GM23338 (cell line): Measurements from ENCODE around the gene SLC48A1. TPM values are rescaled to one million over a fixed set of nuclear protein-coding genes. Genes with fewer than 3 reads are reported as not detected.

Experiments
- ATAC-seq: fragments of 200-7000 bp; cut with Tn5 transposase; 3 replicates; pipeline ENCODE4 v1.9.1; 2020
- DNase-seq: peaks from one replicate; pipeline ENCODE4 v3.0.0-alpha.2; 2015; ENCODE audit warnings: low spot score
- H2AFZ ChIP-seq: fragments of 200-600 bp; sonication (generic); 2 replicates; pipeline ENCODE4 v1.8.0; 2016; ENCODE audit warnings: antibody characterized with exemption, mild to moderate bottlenecking, moderate library complexity
- H3F3A ChIP-seq: fragments of 200-600 bp; sonication (generic); replicated peaks from 2 replicates; pipeline ENCODE4 v1.8.0; 2017; ENCODE audit warnings: antibody characterized with exemption, mixed run types, low read depth
- H3K27ac ChIP-seq: fragments of 200-600 bp; sonication (generic); 2 replicates; pipeline ENCODE4 v1.6.1; 2016; ENCODE audit warnings: low read depth
- H3K27me3 ChIP-seq: fragments of 200-600 bp; sonication (generic); 2 replicates; pipeline ENCODE4 v1.8.0; 2016; ENCODE audit warnings: mild to moderate bottlenecking, mixed run types, moderate library complexity; ENCODE audit not compliant: insufficient read depth
- H3K36me3 ChIP-seq: fragments of 200-600 bp; sonication (generic); 2 replicates; pipeline ENCODE4 v1.8.0; 2016; ENCODE audit warnings: mild to moderate bottlenecking; ENCODE audit not compliant: insufficient read depth
- H3K4me1 ChIP-seq: fragments of 200-600 bp; sonication (generic); 2 replicates; pipeline ENCODE4 v1.8.0; 2016; ENCODE audit warnings: mild to moderate bottlenecking, moderate library complexity; ENCODE audit not compliant: insufficient read depth
- H3K4me2 ChIP-seq: fragments of 200-600 bp; sonication (generic); 2 replicates; pipeline ENCODE4 v1.7.1; 2017; ENCODE audit warnings: mixed run types
- H3K4me3 ChIP-seq: fragments of 200-600 bp; sonication (generic); 2 replicates; pipeline ENCODE4 v1.6.1; 2016; ENCODE audit warnings: mixed run types
- H3K79me2 ChIP-seq: fragments of 200-600 bp; sonication (generic); replicated peaks from 2 replicates; pipeline ENCODE4 v1.8.0; 2017; ENCODE audit warnings: mild to moderate bottlenecking; ENCODE audit not compliant: insufficient read depth
- H3K9me2 ChIP-seq: fragments of 200-600 bp; sonication (generic); 2 replicates; pipeline ENCODE4 v1.8.0; 2017; ENCODE audit not compliant: insufficient read depth
- H4K20me1 ChIP-seq: fragments of 200-600 bp; sonication (generic); replicated peaks from 2 replicates; pipeline ENCODE4 v1.8.0; 2017; ENCODE audit warnings: mild to moderate bottlenecking; ENCODE audit not compliant: insufficient read depth
- H3K27ac Mint-ChIP-seq: 2 replicates; pipeline ENCODE4 v1.8.0; 2020; ENCODE audit warnings: inconsistent platforms, mild to moderate bottlenecking, moderate library complexity, mixed read lengths
- H3K27me3 Mint-ChIP-seq: 3 replicates; pipeline ENCODE4 v1.8.0; 2022; ENCODE audit warnings: low read depth, mild to moderate bottlenecking, moderate library complexity, mixed read lengths, inconsistent platforms; ENCODE audit not compliant: insufficient read depth, poor library complexity
- H3K36me3 Mint-ChIP-seq: 3 replicates; pipeline ENCODE4 v1.8.0; 2021; ENCODE audit warnings: low read depth, mild to moderate bottlenecking, inconsistent platforms, moderate library complexity, mixed read lengths
- H3K4me1 Mint-ChIP-seq: 3 replicates; pipeline ENCODE4 v1.8.0; 2020; ENCODE audit warnings: mild to moderate bottlenecking, inconsistent platforms, mixed read lengths
- H3K4me3 Mint-ChIP-seq: 3 replicates; pipeline ENCODE4 v1.8.0; 2021; ENCODE audit warnings: moderate library complexity, mild to moderate bottlenecking, inconsistent platforms, mixed read lengths
- H3K9me3 Mint-ChIP-seq: 3 replicates; pipeline ENCODE4 v1.8.0; 2020; ENCODE audit warnings: moderate library complexity, mild to moderate bottlenecking, inconsistent platforms, mixed read lengths
- CREB1 ChIP-seq: fragments of 250-450 bp; sonication (Bioruptor Pico); IDR thresholded peaks from 2 replicates; pipeline ENCODE4 v1.5.0; 2020; ENCODE audit warnings: low read depth, mild to moderate bottlenecking, moderate library complexity
- CTCF ChIP-seq, 2 experiments: fragments of 200-600 bp in 1 of 2; sonication (generic) in 1 of 2; conservative IDR thresholded peaks; 2 replicates each; pipeline versions ENCODE4 v1.5.1 to v1.6.1; 2016 to 2017; ENCODE audit warnings: antibody characterized with exemption in 2 of 2, low read depth in 2 of 2, mild to moderate bottlenecking in 2 of 2, moderate library complexity in 1 of 2
- ETS1 ChIP-seq: IDR thresholded peaks from 2 replicates; pipeline ENCODE4 v1.6.1; 2016; ENCODE audit warnings: antibody characterized with exemption
- EZH2 ChIP-seq: fragments of 200-600 bp; sonication (generic); IDR thresholded peaks from one replicate; pipeline ENCODE4 v1.8.0; 2017; ENCODE audit warnings: antibody characterized with exemption, mild to moderate bottlenecking, low read depth; ENCODE audit not compliant: unreplicated experiment
- EZH2phosphoT487 ChIP-seq: fragments of 200-600 bp; sonication (generic); IDR thresholded peaks from one replicate; pipeline ENCODE4 v1.8.1; 2018; ENCODE audit warnings: antibody characterized with exemption; ENCODE audit not compliant: unreplicated experiment
- JUNB ChIP-seq: IDR thresholded peaks from one replicate; pipeline ENCODE4 v1.6.1; 2016; ENCODE audit warnings: antibody characterized with exemption; ENCODE audit not compliant: unreplicated experiment
- NANOG ChIP-seq: IDR thresholded peaks from 2 replicates; pipeline ENCODE4 v1.6.1; 2016; ENCODE audit warnings: antibody characterized with exemption, borderline replicate concordance
- POLR2AphosphoS5 ChIP-seq: IDR thresholded peaks from 2 replicates; pipeline ENCODE4 v1.6.1; 2016; ENCODE audit warnings: antibody characterized with exemption, low read depth
- STAT1 ChIP-seq: IDR thresholded peaks from one replicate; pipeline ENCODE4 v1.6.1; 2016; ENCODE audit warnings: antibody characterized with exemption; ENCODE audit not compliant: unreplicated experiment
- ZNF114 ChIP-seq: fragments of 250-450 bp; sonication (Bioruptor Pico); IDR thresholded peaks from 2 replicates; pipeline ENCODE4 v1.5.0; 2020; ENCODE audit warnings: mild to moderate bottlenecking, moderate library complexity
- ZNF331 ChIP-seq: fragments of 250-450 bp; sonication (Bioruptor Pico); IDR thresholded peaks from 2 replicates; pipeline ENCODE4 v1.5.0; 2020; ENCODE audit warnings: low read depth, mild to moderate bottlenecking, moderate library complexity
- polyA plus RNA-seq: library from polyadenylated mRNA; unstranded; fragments of >200 nt; fragmentation: Nextera tagmentation; extraction: Ambion mirVana; gene quantifications from 2 replicates; pipeline ENCODE4 v1.2.1, GENCODE V29; 2016
- total RNA-seq: library from RNA; depleted of rRNA; stranded (reverse); fragments of >200 nt; shearing (Covaris generic); gene quantifications from 2 replicates; pipeline ENCODE4 v1.2.3, GENCODE V29; 2014
- TF ChIP-seq, protein P1 (sequence below): fragments of 250-450 bp; sonication (Bioruptor Pico); IDR thresholded peaks from 2 replicates; pipeline ENCODE4 v1.5.0; 2020; ENCODE audit warnings: mild to moderate bottlenecking, moderate library complexity
- TF ChIP-seq, protein P2 (sequence below): IDR thresholded peaks from one replicate; pipeline ENCODE4 v1.6.1; 2018; ENCODE audit warnings: antibody characterized with exemption; ENCODE audit not compliant: unreplicated experiment

The SLC48A1 gene
- total and polyA plus RNA-seq, 2 experiments from 2014 or later = 5.8 to 9.0 TPM

- no peaks in the 10 kb centered on the region; the same call in 2 of the 3 replicates for H3K36me3 Mint-ChIP-seq
- no peak for TF ChIP-seq STAT1
- TF ChIP-seq ETS1 = no peak
- TF ChIP-seq CREB1 (CRISPR knock-in tag) = no peak
- no peak for TF ChIP-seq NANOG
- TF ChIP-seq ZNF114 = no peak
- no peak for TF ChIP-seq JUNB
- TF ChIP-seq ZNF331 (CRISPR knock-in tag) = no peak
- no peak for TF ChIP-seq CTCF (conservative IDR thresholded peaks at IDR 0.05; ENCODE audit: low read depth in 2 of 2)
- TF ChIP-seq, protein P1, sequence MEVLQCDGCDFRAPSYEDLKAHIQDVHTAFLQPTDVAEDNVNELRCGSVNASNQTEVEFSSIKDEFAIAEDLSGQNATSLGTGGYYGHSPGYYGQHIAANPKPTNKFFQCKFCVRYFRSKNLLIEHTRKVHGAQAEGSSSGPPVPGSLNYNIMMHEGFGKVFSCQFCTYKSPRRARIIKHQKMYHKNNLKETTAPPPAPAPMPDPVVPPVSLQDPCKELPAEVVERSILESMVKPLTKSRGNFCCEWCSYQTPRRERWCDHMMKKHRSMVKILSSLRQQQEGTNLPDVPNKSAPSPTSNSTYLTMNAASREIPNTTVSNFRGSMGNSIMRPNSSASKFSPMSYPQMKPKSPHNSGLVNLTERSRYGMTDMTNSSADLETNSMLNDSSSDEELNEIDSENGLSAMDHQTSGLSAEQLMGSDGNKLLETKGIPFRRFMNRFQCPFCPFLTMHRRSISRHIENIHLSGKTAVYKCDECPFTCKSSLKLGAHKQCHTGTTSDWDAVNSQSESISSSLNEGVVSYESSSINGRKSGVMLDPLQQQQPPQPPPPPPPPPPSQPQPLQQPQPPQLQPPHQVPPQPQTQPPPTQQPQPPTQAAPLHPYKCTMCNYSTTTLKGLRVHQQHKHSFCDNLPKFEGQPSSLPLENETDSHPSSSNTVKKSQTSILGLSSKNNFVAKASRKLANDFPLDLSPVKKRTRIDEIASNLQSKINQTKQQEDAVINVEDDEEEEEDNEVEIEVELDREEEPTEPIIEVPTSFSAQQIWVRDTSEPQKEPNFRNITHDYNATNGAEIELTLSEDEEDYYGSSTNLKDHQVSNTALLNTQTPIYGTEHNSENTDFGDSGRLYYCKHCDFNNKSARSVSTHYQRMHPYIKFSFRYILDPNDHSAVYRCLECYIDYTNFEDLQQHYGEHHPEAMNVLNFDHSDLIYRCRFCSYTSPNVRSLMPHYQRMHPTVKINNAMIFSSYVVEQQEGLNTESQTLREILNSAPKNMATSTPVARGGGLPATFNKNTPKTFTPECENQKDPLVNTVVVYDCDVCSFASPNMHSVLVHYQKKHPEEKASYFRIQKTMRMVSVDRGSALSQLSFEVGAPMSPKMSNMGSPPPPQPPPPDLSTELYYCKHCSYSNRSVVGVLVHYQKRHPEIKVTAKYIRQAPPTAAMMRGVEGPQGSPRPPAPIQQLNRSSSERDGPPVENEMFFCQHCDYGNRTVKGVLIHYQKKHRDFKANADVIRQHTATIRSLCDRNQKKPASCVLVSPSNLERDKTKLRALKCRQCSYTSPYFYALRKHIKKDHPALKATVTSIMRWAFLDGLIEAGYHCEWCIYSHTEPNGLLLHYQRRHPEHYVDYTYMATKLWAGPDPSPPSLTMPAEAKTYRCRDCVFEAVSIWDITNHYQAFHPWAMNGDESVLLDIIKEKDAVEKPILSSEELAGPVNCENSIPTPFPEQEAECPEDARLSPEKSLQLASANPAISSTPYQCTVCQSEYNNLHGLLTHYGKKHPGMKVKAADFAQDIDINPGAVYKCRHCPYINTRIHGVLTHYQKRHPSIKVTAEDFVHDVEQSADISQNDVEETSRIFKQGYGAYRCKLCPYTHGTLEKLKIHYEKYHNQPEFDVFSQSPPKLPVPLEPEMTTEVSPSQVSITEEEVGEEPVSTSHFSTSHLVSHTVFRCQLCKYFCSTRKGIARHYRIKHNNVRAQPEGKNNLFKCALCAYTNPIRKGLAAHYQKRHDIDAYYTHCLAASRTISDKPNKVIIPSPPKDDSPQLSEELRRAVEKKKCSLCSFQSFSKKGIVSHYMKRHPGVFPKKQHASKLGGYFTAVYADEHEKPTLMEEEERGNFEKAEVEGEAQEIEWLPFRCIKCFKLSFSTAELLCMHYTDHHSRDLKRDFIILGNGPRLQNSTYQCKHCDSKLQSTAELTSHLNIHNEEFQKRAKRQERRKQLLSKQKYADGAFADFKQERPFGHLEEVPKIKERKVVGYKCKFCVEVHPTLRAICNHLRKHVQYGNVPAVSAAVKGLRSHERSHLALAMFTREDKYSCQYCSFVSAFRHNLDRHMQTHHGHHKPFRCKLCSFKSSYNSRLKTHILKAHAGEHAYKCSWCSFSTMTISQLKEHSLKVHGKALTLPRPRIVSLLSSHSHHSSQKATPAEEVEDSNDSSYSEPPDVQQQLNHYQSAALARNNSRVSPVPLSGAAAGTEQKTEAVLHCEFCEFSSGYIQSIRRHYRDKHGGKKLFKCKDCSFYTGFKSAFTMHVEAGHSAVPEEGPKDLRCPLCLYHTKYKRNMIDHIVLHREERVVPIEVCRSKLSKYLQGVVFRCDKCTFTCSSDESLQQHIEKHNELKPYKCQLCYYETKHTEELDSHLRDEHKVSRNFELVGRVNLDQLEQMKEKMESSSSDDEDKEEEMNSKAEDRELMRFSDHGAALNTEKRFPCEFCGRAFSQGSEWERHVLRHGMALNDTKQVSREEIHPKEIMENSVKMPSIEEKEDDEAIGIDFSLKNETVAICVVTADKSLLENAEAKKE (CRISPR knock-in tag) = no peak
- TF ChIP-seq POLR2AphosphoS5 = no peak
- TF ChIP-seq EZH2phosphoT487 = no peak
- TF ChIP-seq, protein P2, sequence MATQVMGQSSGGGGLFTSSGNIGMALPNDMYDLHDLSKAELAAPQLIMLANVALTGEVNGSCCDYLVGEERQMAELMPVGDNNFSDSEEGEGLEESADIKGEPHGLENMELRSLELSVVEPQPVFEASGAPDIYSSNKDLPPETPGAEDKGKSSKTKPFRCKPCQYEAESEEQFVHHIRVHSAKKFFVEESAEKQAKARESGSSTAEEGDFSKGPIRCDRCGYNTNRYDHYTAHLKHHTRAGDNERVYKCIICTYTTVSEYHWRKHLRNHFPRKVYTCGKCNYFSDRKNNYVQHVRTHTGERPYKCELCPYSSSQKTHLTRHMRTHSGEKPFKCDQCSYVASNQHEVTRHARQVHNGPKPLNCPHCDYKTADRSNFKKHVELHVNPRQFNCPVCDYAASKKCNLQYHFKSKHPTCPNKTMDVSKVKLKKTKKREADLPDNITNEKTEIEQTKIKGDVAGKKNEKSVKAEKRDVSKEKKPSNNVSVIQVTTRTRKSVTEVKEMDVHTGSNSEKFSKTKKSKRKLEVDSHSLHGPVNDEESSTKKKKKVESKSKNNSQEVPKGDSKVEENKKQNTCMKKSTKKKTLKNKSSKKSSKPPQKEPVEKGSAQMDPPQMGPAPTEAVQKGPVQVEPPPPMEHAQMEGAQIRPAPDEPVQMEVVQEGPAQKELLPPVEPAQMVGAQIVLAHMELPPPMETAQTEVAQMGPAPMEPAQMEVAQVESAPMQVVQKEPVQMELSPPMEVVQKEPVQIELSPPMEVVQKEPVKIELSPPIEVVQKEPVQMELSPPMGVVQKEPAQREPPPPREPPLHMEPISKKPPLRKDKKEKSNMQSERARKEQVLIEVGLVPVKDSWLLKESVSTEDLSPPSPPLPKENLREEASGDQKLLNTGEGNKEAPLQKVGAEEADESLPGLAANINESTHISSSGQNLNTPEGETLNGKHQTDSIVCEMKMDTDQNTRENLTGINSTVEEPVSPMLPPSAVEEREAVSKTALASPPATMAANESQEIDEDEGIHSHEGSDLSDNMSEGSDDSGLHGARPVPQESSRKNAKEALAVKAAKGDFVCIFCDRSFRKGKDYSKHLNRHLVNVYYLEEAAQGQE = no peak
- no peak for TF ChIP-seq EZH2
- DNase-seq (no peak), ATAC-seq (no peak)
- peaks cover 17% of the 10 kb centered on the region for H3K27me3 Mint-ChIP-seq
- H3K4me1 Mint-ChIP-seq = peaks cover 37% of the 10 kb centered on the region
- Histone ChIP-seq H3K4me1 (peaks cover 10% of the 10 kb centered on the region; the same call in 1 of the 2 replicates), H3K27ac (no peak overlapping the region), H3F3A (no peaks in the 10 kb centered on the region), H4K20me1 (no peaks in the 10 kb centered on the region), H3K27me3 (no peaks in the 10 kb centered on the region), H3K9me2 (no peaks in the 10 kb centered on the region), H3K4me3 (no peak overlapping the region), H3K4me2 (no peak overlapping the region), H3K79me2 (no peaks in the 10 kb centered on the region), H3K36me3 (no peaks in the 10 kb centered on the region), H2AFZ (no peak overlapping the region)
- H3K27ac Mint-ChIP-seq = no peak overlapping the region
- no peak overlapping the region for H3K4me3 Mint-ChIP-seq
- H3K9me3 Mint-ChIP-seq = no peaks in the 10 kb centered on the region; the same call in 2 of the 3 replicates
Observed at GRCh38 chr12:47739979-47740378, 33.1 kb upstream of the SLC48A1 start.
